Activated T-cell treated with anti-CD3 and anti-CD28 coated beads, Interleukin-2, amount 50 U/mL, for 4 hours (primary cell): Measurements from ENCODE around the gene ASIC5. TPM values are rescaled to one million over a fixed set of nuclear protein-coding genes. Genes with fewer than 3 reads are reported as not detected.

Experiments
- ATAC-seq, 2 donors: fragments of 200-7000 bp; cut with Tn5 transposase; one replicate each; pipeline ENCODE4 v1.10.0; 2021
- DNase-seq: peaks from one replicate; pipeline ENCODE4 v3.0.0-alpha.2; 2020
- H3K27me3 Mint-ChIP-seq: one replicate; pipeline ENCODE4 v1.8.0; 2021; ENCODE audit warnings: low read depth, mixed read lengths
- H3K36me3 Mint-ChIP-seq: one replicate; pipeline ENCODE4 v1.8.0; 2022; ENCODE audit warnings: mixed read lengths; ENCODE audit not compliant: insufficient read depth
- H3K4me1 Mint-ChIP-seq: one replicate; pipeline ENCODE4 v1.8.0; 2021; ENCODE audit warnings: low read depth, mixed read lengths
- H3K4me3 Mint-ChIP-seq: one replicate; pipeline ENCODE4 v1.8.0; 2021; ENCODE audit warnings: mild to moderate bottlenecking, moderate library complexity, mixed read lengths
- H3K9me3 Mint-ChIP-seq: one replicate; pipeline ENCODE4 v1.8.0; 2021; ENCODE audit warnings: mixed read lengths
- total RNA-seq, 3 donors: library from RNA; stranded (reverse); gene quantifications; one replicate each; pipeline ENCODE4 v1.2.1, GENCODE V29; 2021

The ASIC5 gene
- total RNA-seq, 3 donors from 2014 or later = not detected

GRCh38 chr4:155891058-155891457, 25.0 kb upstream of the ASIC5 start:
- no peaks in the 10 kb centered on the region for H3K4me1 Mint-ChIP-seq
- ATAC-seq (no peak), DNase-seq (no peak)
- H3K36me3 Mint-ChIP-seq = no peaks in the 10 kb centered on the region
- no peak overlapping the region for H3K4me3 Mint-ChIP-seq
- H3K9me3 Mint-ChIP-seq = peaks cover 5% of the 10 kb centered on the region
- H3K27me3 Mint-ChIP-seq = peaks cover 8% of the 10 kb centered on the region

GRCh38 chr4:155889946-155890345, 23.9 kb upstream of the ASIC5 start:
- Mint-ChIP-seq H3K36me3 (no peaks in the 10 kb centered on the region), H3K27me3 (peaks cover 8% of the 10 kb centered on the region), H3K4me3 (no peak overlapping the region), H3K4me1 (no peaks in the 10 kb centered on the region), H3K9me3 (no peaks in the 10 kb centered on the region)
- DNase-seq (no peak), ATAC-seq (no peak)

GRCh38 chr4:155889031-155889793, 23.1 kb upstream of the ASIC5 start:
- no peak for ATAC-seq
- H3K36me3 Mint-ChIP-seq = no peaks in the 10 kb centered on the region
- H3K4me1 Mint-ChIP-seq = no peaks in the 10 kb centered on the region
- no peak overlapping the region for H3K4me3 Mint-ChIP-seq
- no peak for DNase-seq
- no peaks in the 10 kb centered on the region for H3K9me3 Mint-ChIP-seq
- H3K27me3 Mint-ChIP-seq = peaks cover 8% of the 10 kb centered on the region

DNA sequence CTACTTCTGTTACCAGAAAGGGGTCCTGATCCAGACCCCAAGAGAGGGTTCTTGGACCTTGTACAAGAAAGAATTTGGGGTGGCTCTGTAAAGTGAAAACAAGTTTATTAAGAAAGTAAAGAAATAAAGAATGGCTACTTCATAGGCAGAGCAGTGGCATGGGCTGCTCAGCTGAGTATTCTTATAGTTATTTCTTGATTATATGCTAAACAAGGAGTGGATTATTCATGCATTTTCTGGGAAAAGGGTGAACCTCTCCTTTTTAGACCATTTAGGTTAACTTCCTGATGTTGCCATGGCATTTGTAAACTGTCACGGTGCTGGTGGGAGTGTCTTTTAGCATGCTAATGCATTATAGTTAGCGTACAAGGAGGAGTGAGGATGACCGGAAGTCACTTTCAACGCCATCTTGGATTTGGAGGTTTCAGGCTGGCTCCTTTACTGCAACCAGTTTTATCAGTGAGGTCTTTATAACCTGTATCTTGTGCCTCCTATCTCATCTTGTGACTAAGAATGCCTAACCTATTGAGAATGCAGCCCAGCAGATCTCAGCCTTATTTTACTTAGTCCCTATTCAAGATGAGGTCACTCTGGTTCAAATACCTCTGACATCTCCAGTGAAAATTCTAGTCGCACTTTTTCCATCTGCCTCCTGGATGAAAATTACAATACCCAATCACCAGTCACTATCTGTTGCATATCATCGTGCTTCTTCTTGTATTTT, 21.9 kb upstream of the ASIC5 start:
- Mint-ChIP-seq H3K4me1 (no peaks in the 10 kb centered on the region), H3K36me3 (no peaks in the 10 kb centered on the region), H3K27me3 (peaks cover 6% of the 10 kb centered on the region), H3K9me3 (no peaks in the 10 kb centered on the region), H3K4me3 (no peak overlapping the region)
- ATAC-seq (no peak), DNase-seq (no peak)

DNA sequence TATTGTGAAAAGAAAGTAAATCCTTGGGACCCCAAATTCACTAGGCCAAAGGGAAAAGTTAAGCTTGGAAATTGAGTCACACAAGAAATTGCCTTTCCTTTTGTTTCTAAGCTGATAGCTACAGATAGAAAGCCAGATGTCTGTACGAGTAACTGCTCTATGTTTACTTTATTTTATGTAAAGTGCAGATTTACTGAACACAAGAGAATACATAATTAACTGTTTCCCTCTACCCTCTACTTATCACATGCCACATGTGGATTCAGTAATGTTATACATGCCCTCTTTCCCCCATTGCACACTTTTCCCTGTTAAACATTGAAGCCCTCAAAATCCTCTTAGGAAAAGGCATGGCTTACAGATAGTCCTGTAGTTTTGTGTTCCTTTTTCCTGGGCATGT, 21.0 kb upstream of the ASIC5 start:
- no peak for ATAC-seq
- no peaks in the 10 kb centered on the region for H3K36me3 Mint-ChIP-seq

DNA sequence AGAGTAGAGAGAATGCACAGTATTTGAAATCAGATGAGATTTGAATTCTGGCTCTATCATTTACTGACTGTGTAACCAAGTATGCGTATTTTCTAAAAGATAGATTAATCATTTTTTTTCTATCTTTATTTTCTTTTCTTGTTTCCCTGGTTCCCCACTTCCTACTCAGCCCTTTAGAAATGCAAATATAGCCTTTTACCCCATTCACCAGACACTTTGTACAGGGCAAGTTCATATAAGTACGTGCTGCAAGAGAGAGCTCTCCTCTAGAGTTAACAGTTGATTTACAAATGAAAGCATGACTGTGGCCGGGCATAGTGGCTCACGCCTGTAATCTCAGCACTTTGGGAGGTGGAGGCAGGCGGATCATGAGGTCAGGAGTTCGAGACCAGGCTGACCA, 19.6 kb upstream of the ASIC5 start:
- no peaks in the 10 kb centered on the region for H3K36me3 Mint-ChIP-seq

More for the DNA sequence above, 21.0 kb upstream of the ASIC5 start:
- DNase-seq = no peak
- H3K4me3 Mint-ChIP-seq = no peak overlapping the region
- H3K27me3 Mint-ChIP-seq = peaks cover 4% of the 10 kb centered on the region
- H3K9me3 Mint-ChIP-seq = no peaks in the 10 kb centered on the region
- H3K4me1 Mint-ChIP-seq = no peaks in the 10 kb centered on the region

DNA sequence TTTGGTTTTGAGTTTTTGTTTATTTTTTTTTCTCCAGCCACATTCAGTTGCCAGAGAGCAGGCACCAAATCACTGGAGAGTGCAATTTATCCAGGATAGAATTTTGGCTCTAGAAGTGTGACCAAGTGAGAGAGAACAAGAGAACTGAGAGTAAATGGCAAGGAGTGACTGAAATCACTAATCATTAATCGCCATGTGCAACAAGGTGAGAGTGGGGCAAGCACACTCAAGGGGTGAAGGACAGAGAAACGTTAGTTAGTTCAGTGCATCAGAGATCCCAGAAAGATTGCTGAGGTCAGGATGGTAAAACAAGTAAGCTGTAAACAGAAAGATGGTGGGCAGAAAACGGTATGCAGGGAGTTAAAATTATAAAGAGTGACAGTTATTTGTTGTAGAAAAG, 17.8 kb upstream of the ASIC5 start:
- Mint-ChIP-seq H3K9me3 (no peaks in the 10 kb centered on the region), H3K27me3 (no peaks in the 10 kb centered on the region), H3K4me3 (no peak overlapping the region), H3K36me3 (no peaks in the 10 kb centered on the region), H3K4me1 (no peaks in the 10 kb centered on the region)
- ATAC-seq (no peak), DNase-seq (no peak)

More for the DNA sequence above, 19.6 kb upstream of the ASIC5 start:
- Mint-ChIP-seq H3K9me3 (no peaks in the 10 kb centered on the region), H3K4me1 (no peaks in the 10 kb centered on the region), H3K27me3 (peaks cover 2% of the 10 kb centered on the region), H3K4me3 (no peak overlapping the region)
- ATAC-seq (no peak), DNase-seq (no peak)

DNA sequence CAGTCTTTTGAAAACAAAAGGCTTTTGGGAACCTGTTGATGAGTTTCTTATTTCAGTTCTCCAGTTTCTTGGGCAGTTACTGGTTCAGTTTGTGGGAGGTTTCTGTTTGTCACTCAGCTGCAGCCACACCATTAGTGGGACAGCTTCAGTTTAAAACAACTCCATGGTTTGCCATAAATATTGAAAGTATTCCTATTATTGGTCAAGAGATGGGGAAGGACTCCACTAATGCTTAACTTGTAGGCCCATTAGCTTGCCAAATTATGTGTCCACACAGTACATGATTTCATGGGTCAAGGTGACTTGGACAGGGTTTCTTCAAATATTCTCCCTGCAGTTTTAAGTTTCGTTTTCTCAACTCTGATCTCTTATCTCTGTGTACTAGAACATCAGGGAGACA, 15.5 kb upstream of the ASIC5 start:
- Mint-ChIP-seq H3K27me3 (no peaks in the 10 kb centered on the region), H3K4me3 (no peak overlapping the region), H3K4me1 (no peaks in the 10 kb centered on the region), H3K36me3 (no peaks in the 10 kb centered on the region), H3K9me3 (no peaks in the 10 kb centered on the region)
- DNase-seq (no peak), ATAC-seq (no peak)

DNA sequence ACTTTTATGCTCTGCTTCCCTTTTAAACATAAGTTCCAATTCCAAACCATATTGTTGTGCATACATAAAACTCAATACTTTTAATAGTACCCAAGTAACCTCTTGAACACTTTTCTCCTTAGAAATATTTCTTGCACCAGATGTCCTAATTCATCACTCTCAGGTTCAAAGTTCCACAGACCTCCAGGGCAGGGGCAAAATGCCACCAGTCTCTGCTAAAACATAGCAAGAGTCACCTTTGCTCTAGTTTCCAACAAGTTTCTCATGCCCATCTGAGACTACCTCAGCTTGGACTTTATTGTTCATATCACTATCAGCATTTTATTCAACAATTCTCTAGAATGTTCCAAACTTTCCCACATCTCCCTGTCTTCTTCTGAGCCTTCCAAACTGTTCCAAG, 13.7 kb upstream of the ASIC5 start:
- H3K27me3 Mint-ChIP-seq = no peaks in the 10 kb centered on the region
- no peak for DNase-seq
- no peaks in the 10 kb centered on the region for H3K36me3 Mint-ChIP-seq
- ATAC-seq = no peak
- H3K4me3 Mint-ChIP-seq = no peak overlapping the region
- no peaks in the 10 kb centered on the region for H3K4me1 Mint-ChIP-seq
- H3K9me3 Mint-ChIP-seq = no peaks in the 10 kb centered on the region

- Mint-ChIP-seq H3K27me3 (no peaks in the 10 kb centered on the region), H3K4me3 (no peak overlapping the region), H3K9me3 (no peaks in the 10 kb centered on the region), H3K4me1 (no peaks in the 10 kb centered on the region), H3K36me3 (no peaks in the 10 kb centered on the region)
- DNase-seq (no peak), ATAC-seq (no peak)
These were observed 12.5 kb upstream of the ASIC5 start for GRCh38 chr4:155878611-155879010.

DNA sequence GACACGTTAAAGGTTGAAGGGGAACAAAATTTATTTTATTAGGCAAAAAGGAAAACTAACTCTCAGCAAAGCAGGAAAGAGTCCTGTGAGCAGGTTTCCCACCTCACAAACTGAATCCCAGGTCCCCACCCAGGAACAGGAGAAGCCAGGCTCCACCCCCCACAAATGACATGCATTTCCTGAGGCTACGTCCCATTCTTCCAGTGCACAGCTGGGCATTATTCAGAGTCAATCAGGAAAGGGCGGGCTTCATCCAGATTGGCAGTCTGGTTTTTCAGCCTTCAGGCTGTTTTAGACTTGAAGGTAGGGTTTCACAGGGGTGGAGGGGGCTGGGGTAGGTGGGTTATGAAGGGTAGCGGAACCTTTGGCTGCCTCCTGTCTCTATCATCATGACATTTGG, 11.9 kb upstream of the ASIC5 start:
- H3K4me1 Mint-ChIP-seq = no peaks in the 10 kb centered on the region
- H3K9me3 Mint-ChIP-seq = no peaks in the 10 kb centered on the region
- DNase-seq (no peak), ATAC-seq (no peak)
- no peaks in the 10 kb centered on the region for H3K27me3 Mint-ChIP-seq
- no peak overlapping the region for H3K4me3 Mint-ChIP-seq
- no peaks in the 10 kb centered on the region for H3K36me3 Mint-ChIP-seq

GRCh38 chr4:155875878-155876277, 9.8 kb upstream of the ASIC5 start:
- no peak for ATAC-seq
- Mint-ChIP-seq H3K4me3 (no peak overlapping the region), H3K27me3 (no peaks in the 10 kb centered on the region), H3K36me3 (no peaks in the 10 kb centered on the region), H3K4me1 (no peaks in the 10 kb centered on the region), H3K9me3 (no peaks in the 10 kb centered on the region)
- no peak for DNase-seq

- DNase-seq = no peak
- Mint-ChIP-seq H3K36me3 (no peaks in the 10 kb centered on the region), H3K9me3 (no peaks in the 10 kb centered on the region), H3K4me3 (no peak overlapping the region), H3K27me3 (no peaks in the 10 kb centered on the region), H3K4me1 (no peaks in the 10 kb centered on the region)
- no peak for ATAC-seq
These were observed 10.2 kb downstream of the ASIC5 start for GRCh38 chr4:155855897-155856296.

DNA sequence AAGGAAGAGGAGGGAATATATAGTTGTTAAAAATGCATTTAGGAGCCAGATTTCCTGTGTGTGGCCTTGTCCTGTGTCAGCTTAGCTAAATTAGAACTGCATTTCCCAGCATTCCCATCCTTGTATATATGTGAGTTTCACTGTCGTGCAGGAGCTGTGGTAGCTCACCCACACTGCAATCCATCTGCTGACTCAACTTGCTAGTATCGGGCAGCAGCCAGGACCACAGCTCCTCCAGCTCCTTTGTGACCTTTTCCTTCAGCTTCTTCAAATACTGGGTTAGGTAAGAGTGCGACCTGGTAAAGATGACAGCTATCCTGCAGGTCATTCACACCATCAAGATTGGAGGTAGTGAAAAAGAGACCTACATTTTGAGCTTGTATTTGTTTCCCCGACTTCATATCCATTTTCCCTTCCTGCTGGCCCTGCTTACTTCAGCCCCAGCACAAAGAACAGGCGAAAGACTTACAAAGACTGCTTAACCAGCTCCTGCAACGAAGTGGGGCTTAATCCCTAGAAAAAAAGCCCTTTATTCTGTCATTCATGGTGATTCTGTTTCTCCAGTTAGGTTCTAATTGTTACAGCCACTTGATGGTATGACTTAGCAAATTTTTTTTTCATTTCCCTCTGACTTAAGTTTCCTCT, 11.4 kb downstream of the ASIC5 start:
- Mint-ChIP-seq H3K4me1 (no peaks in the 10 kb centered on the region), H3K36me3 (no peaks in the 10 kb centered on the region), H3K4me3 (no peak overlapping the region), H3K27me3 (no peaks in the 10 kb centered on the region), H3K9me3 (peaks cover 3% of the 10 kb centered on the region)
- no peak for DNase-seq
- no peak for ATAC-seq

GRCh38 chr4:155853189-155853588, 12.9 kb downstream of the ASIC5 start:
- Mint-ChIP-seq H3K4me3 (no peak overlapping the region), H3K4me1 (no peaks in the 10 kb centered on the region), H3K9me3 (peaks cover 5% of the 10 kb centered on the region), H3K27me3 (no peaks in the 10 kb centered on the region), H3K36me3 (no peaks in the 10 kb centered on the region)
- DNase-seq = no peak
- ATAC-seq = no peak
